Neural cell (in vitro differentiated cells): ENCODE results near the gene IGF1R. TPM values are rescaled to one million over a fixed set of nuclear protein-coding genes. Genes with fewer than 3 reads are reported as not detected.

Source experiments
- H2AFZ ChIP-seq: fragments of 200-600, 300-800 bp; sonication (generic), shearing (Covaris generic); 2 replicates; pipeline ENCODE4 v1.6.0; 2014; ENCODE audit warnings: low read depth, mild to moderate bottlenecking, antibody characterized with exemption, low read length, moderate library complexity
- H3F3A ChIP-seq: fragments of 200-600 bp; shearing (Covaris generic); 2 replicates; pipeline ENCODE4 v1.6.1; 2016; ENCODE audit warnings: mild to moderate bottlenecking, moderate library complexity, mixed read lengths, antibody characterized with exemption, low read length; ENCODE audit not compliant: insufficient read depth, poor library complexity, severe bottlenecking
- H3K27ac ChIP-seq: fragments of 200-600, 300-800 bp; sonication (generic), shearing (Covaris generic); 2 replicates; pipeline ENCODE4 v1.5.1; 2014; ENCODE audit warnings: mild to moderate bottlenecking, low read length, moderate library complexity
- H3K27me3 ChIP-seq: fragments of 300-800, 200-600 bp; sonication (generic), shearing (Covaris generic); 2 replicates; pipeline ENCODE4 v1.6.0; 2014; ENCODE audit warnings: mild to moderate bottlenecking, low read depth, low read length, moderate library complexity; ENCODE audit not compliant: insufficient read depth
- H3K36me3 ChIP-seq: fragments of 300-800, 200-600 bp; sonication (generic), shearing (Covaris generic); 2 replicates; pipeline ENCODE4 v1.5.1; 2014; ENCODE audit warnings: mild to moderate bottlenecking, antibody characterized with exemption, low read length, moderate library complexity; ENCODE audit not compliant: insufficient read depth
- H3K4me2 ChIP-seq: fragments of 300-800, 200-600 bp; sonication (generic), shearing (Covaris generic); 2 replicates; pipeline ENCODE4 v1.6.0; 2014; ENCODE audit warnings: mild to moderate bottlenecking, low read length
- H3K4me3 ChIP-seq: fragments of 300-800, 200-600 bp; sonication (generic), shearing (Covaris generic); 2 replicates; pipeline ENCODE4 v1.5.1; 2014; ENCODE audit warnings: mild to moderate bottlenecking, low read length, moderate library complexity
- H3K79me2 ChIP-seq: fragments of 200-600 bp; shearing (Covaris generic); replicated peaks from 2 replicates; pipeline ENCODE4 v1.6.0; 2014; ENCODE audit warnings: mild to moderate bottlenecking, low read length, moderate library complexity; ENCODE audit not compliant: insufficient read depth
- H3K9ac ChIP-seq: fragments of 300-800, 200-600 bp; sonication (generic), shearing (Covaris generic); 2 replicates; pipeline ENCODE4 v1.6.1; 2016; ENCODE audit warnings: mild to moderate bottlenecking, low read length, mixed read lengths
- H3K9me2 ChIP-seq: fragments of 200-600 bp; shearing (Covaris generic); 2 replicates; pipeline ENCODE4 v1.6.1; 2016; ENCODE audit warnings: mild to moderate bottlenecking, low read length, mixed read lengths; ENCODE audit not compliant: insufficient read depth
- H3K9me3 ChIP-seq: fragments of 200-600, 300-800 bp; sonication (generic), shearing (Covaris generic); 2 replicates; pipeline ENCODE4 v1.6.1; 2016; ENCODE audit warnings: mild to moderate bottlenecking, mixed run types, low read length, moderate library complexity, mixed read lengths
- H4K20me1 ChIP-seq: fragments of 200-600 bp; shearing (Covaris generic); 2 replicates; pipeline ENCODE4 v1.6.1; 2016; ENCODE audit warnings: mild to moderate bottlenecking, mixed run types; ENCODE audit not compliant: insufficient read depth
- CTCF ChIP-seq: fragments of 450-650 bp; IDR thresholded peaks from 2 replicates; pipeline ENCODE4 v1.5.1; 2014; ENCODE audit warnings: antibody characterized with exemption, mild to moderate bottlenecking, moderate library complexity; ENCODE audit not compliant: poor library complexity, severe bottlenecking
- EP300 ChIP-seq: fragments of 450-650 bp; conservative IDR thresholded peaks from 2 replicates; pipeline ENCODE4 v1.6.1; 2014; ENCODE audit warnings: antibody characterized with exemption, mild to moderate bottlenecking, moderate library complexity; ENCODE audit not compliant: poor library complexity, severe bottlenecking
- EZH2 ChIP-seq: fragments of 200-600, 300-800 bp; shearing (Covaris generic), sonication (generic); IDR thresholded peaks from 2 replicates; pipeline ENCODE4 v1.6.1; 2014; ENCODE audit warnings: antibody characterized with exemption, low read length, borderline replicate concordance, mild to moderate bottlenecking; ENCODE audit not compliant: insufficient read depth, poor library complexity, severe bottlenecking
- MXI1 ChIP-seq: fragments of 450-650 bp; conservative IDR thresholded peaks from 2 replicates; pipeline ENCODE4 v1.6.1; 2014; ENCODE audit warnings: antibody characterized with exemption, mild to moderate bottlenecking; ENCODE audit not compliant: poor library complexity, severe bottlenecking
- POLR2AphosphoS5 ChIP-seq: IDR thresholded peaks from 2 replicates; pipeline ENCODE4 v1.6.1; 2012
- RAD21 ChIP-seq: fragments of 450-650 bp; conservative IDR thresholded peaks from 2 replicates; pipeline ENCODE4 v1.6.1; 2014; ENCODE audit warnings: antibody characterized with exemption, mild to moderate bottlenecking, moderate library complexity
- REST ChIP-seq: IDR thresholded peaks from 2 replicates; pipeline ENCODE4 v1.6.1; 2012; ENCODE audit warnings: borderline replicate concordance
- SMC3 ChIP-seq: fragments of 450-650 bp; conservative IDR thresholded peaks from 2 replicates; pipeline ENCODE4 v1.6.1; 2014; ENCODE audit warnings: antibody characterized with exemption, mild to moderate bottlenecking, moderate library complexity; ENCODE audit not compliant: poor library complexity
- TAF1 ChIP-seq: IDR thresholded peaks from 2 replicates; pipeline ENCODE4 v1.6.1; 2012; ENCODE audit warnings: low read depth
- polyA plus RNA-seq: library from polyadenylated mRNA; depleted of rRNA; stranded (reverse); fragments of >200 nt; gene quantifications from 2 replicates; pipeline ENCODE4 v1.2.3, GENCODE V29; 2014

The IGF1R gene
- polyA plus RNA-seq, 1 donor from 2014 or later: 10.9 TPM

DNA sequence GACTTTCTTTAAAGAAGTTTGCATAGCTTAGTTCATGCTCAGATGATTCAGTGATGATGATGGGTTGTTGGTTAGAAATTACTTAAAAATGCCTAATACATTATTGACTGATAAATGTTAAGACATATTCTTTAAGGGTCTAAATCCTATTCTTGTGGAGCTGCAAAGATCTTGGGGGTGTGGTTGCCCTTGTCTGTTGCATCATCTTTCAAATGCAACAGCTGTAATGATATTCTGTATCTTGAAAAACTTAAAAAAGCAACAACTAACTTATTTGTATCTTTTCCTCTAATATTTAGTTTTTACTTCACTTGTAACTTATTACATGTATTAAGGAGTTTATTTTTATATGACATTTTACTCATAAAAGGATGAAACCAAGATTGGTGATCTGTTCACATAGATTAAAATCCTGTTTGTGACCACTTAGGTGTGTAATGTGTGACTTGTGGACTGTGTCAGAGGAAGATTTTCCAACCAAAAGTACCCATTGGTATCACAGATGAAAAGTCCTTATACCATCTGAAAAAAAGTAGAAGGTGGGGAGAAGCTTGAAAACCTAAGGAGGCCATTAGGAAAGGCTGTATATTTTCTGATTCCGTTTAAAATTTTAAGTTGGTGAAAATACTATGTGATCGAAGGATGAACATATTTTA is 142.8 kb downstream of the IGF1R start:
- Histone ChIP-seq H3F3A (no peaks in the 10 kb centered on the region), H3K9me3 (no peaks in the 10 kb centered on the region), H3K27me3 (no peaks in the 10 kb centered on the region), H2AFZ (no peak overlapping the region), H3K27ac (no peak overlapping the region), H3K79me2 (peaks cover 24% of the 10 kb centered on the region), H4K20me1 (no peaks in the 10 kb centered on the region), H3K9me2 (no peaks in the 10 kb centered on the region), H3K4me2 (no peak overlapping the region), H3K36me3 (no peaks in the 10 kb centered on the region), H3K4me3 (no peak overlapping the region), H3K9ac (no peak overlapping the region)
- TF ChIP-seq POLR2AphosphoS5 (no peak), SMC3 (no peak), MXI1 (no peak), EP300 (no peak), TAF1 (no peak), EZH2 (no peak), REST (no peak), RAD21 (no peak), CTCF (no peak)

GRCh38 chr15:98792117-98792516 is 143.8 kb downstream of the IGF1R start:
- Histone ChIP-seq H3K4me2 (no peak overlapping the region), H3K4me3 (no peak overlapping the region), H2AFZ (no peak overlapping the region), H3K9me3 (no peaks in the 10 kb centered on the region), H4K20me1 (no peaks in the 10 kb centered on the region), H3K9me2 (no peaks in the 10 kb centered on the region), H3K27me3 (no peaks in the 10 kb centered on the region), H3K36me3 (no peaks in the 10 kb centered on the region), H3F3A (no peaks in the 10 kb centered on the region), H3K27ac (no peak overlapping the region), H3K9ac (no peak overlapping the region), H3K79me2 (peaks cover 29% of the 10 kb centered on the region)
- TF ChIP-seq CTCF: no peak
- no peak for TF ChIP-seq POLR2AphosphoS5
- TF ChIP-seq SMC3: no peak
- TF ChIP-seq EZH2: no peak
- TF ChIP-seq TAF1: no peak
- no peak for TF ChIP-seq EP300
- no peak for TF ChIP-seq RAD21
- no peak for TF ChIP-seq MXI1
- TF ChIP-seq REST: no peak
